GM18870 (cell line): ENCODE results near the gene TAS1R2.

ENCODE experiments used
- ATAC-seq: cut with Tn5 transposase; IDR thresholded peaks from one replicate; pipeline ENCODE4 v1.9.1; 2021; ENCODE audit warnings: moderate library complexity; ENCODE audit not compliant: unreplicated experiment

Gene TAS1R2

DNA sequence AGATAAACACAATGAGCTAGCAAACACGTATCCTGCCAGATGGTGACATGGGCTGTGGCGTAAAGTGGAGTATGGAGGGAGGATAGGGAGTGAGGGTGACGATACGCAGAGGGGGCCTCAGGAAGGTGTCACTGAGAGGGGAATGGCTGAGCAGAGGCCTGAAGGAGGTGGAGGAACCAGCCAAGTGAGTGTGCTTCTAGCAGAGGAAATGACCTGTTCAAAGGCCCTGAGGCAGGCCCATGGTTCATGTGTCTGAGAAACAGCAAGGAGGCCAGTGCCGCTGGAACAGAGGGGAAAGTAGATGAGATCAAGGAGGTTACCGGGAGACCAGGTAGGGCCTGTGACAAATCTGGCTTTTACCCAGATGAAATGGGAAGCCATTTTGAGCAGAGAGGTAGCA, 36.0 kb downstream of the TAS1R2 start:
- ATAC-seq: no peak

DNA sequence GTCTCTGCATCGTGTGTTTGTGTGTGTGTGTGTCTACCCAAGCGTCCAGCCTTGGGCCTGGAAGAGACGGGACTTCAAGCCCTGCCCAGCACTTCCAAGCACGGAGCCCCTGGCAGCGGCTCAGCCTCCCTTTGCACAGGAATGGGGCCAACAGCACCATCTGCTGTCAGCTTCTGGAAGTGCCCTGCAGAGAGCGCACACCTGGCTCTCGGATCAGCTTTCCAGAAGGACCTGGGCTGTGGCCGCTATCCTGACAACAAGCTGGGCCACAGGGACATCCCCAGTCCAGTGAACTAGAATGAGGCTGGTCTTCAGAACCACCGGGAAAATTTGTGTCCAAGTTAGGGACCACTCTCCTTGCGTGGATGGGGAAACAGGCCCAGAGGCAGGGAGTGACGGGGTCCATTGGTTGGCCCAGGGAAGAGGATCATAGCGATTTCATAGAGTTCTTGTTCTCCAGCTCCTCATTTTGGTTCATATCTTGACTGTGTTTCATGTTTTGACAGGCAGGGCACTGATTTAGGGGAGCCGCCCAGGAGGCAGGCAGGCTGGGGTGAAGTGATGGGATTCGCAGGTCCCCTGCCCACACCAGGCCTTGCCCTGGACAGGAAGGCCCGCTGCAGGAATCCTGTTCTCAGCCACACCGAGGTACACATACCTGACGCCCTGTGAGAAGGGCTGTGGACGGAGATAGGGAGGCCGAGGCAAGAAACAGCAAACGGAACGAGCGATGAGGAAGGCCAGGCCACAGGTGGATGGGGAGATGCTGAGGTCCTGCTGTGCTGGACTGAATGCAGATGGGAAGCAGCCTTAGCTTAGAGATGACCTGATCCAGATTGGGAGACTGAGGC, 38.4 kb downstream of the TAS1R2 start:
- no peak for ATAC-seq

DNA sequence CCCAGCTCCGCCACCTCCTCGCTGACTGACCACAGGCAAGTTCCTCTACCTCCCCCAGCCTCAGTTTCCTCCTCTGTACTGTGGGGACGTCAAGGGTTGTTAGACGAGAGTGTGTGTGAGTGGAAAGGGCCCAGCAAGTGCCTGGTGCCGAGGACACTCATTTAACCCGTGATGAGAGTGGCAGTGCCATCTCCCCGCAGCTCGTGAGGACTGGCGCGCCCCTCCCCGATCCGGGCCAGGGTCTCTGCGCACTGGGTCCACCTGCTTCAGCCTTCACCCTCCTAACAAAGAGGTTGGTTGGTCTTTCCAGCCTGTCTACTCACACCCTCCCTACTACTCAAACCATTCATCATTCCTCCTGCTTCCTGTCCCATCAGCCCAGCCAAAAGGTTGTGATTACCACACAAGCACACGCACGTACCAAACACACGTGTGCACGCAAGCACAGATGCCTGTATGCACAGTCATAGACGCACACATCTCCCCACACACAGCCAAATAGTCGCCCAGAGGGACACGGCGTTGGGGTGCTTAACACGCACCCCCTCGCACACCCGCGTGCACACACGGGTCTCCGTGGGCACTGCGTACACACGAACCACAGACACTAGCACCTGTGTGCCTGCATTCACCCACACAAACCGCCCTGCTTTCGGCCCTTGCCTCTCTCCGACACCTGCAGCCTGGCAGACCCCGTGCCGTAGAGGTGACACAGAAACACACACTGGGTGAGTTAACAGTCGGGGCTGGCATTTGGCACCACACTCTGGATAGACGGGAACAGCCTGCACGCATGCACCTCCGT, 39.3 kb downstream of the TAS1R2 start:
- ATAC-seq: no peak

DNA sequence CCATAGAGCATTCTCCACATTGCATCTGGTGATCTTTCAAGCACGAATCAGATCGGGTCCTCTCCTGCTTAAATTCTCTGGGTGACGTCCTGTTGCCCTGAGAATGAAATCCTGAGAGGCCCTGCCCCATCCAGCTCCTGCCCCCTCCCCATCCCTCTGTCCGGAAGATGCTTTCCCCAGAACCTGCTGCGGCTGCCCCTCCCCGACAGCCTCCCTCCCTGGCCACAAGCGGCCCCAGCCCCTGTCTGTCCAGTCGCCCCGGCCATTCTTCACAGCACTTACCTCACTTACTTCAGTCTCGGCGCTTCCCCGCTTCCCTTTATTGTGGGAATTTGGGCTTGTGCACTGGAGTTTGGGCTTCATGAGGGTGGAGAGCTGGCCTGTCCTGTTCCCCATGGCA, 40.3 kb downstream of the TAS1R2 start:
- no peak for ATAC-seq

DNA sequence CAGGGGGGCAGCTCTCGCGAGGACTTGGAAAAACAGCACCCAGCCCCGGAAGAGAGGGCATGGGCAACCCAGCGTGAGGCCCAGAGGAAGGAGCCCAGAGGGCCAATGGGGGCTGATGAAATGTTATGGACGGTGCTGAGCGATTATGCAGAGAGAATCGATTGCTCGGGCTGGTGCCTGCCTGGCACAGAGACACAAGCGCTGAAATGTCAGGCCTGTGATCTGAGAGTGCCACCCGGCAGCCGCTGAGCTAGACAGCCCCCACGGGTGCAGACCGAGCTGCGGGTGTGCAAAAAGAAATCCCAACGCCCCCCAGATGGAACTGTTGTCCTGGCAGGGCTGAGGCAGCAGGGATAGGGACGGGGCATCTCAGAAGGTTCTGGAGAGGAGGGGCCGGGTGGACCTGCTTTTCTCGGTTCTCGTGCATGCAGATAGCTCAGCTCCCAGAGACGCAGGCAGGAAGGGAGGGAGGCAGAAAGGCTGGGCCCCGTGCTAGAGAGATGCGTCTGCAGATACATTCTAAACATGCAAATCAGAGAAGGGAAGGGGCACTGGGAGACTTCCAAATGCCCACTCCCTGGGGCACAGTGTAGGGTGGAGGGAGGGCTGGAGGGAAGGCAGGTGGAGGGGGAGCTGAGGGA, 41.5 kb downstream of the TAS1R2 start:
- ATAC-seq: no peak

DNA sequence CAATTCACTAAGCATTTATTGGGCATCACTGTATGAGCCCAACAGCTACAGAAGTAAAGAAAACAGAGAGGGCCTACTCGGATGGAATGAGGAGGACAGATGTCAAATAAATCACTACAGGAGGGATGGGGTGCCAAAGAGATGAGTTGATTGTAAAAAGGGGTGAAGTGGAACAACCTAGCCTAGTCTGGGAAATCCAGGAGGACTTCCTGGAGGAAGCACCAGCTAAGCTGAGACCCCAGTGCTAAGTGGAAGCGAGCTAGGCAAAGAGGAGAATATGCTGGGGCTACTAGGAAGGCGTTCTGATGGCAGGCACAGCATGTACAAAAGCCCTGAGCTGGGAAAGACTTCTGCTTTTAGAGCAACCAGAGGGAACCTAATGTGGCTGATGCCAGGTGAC, 42.1 kb downstream of the TAS1R2 start:
- no peak for ATAC-seq

DNA sequence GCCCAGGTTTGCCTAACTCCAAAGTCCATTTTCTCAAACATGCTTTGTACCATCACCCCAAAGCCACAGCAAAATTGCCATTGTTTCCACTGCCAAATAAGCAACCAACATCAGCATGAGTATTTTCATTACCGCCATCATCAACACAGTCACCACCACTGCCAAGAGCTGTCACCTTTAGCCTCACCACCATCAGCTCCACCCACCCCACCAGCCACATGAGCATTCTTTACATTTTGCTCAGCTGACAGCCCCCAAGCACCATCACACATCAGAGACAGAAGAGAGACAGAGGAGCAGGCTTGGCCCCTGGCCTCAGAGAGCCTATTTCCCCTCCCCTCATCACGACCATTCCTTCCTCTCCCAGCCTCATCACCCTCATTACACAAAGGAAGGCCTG, 42.7 kb downstream of the TAS1R2 start:
- no peak for ATAC-seq

DNA sequence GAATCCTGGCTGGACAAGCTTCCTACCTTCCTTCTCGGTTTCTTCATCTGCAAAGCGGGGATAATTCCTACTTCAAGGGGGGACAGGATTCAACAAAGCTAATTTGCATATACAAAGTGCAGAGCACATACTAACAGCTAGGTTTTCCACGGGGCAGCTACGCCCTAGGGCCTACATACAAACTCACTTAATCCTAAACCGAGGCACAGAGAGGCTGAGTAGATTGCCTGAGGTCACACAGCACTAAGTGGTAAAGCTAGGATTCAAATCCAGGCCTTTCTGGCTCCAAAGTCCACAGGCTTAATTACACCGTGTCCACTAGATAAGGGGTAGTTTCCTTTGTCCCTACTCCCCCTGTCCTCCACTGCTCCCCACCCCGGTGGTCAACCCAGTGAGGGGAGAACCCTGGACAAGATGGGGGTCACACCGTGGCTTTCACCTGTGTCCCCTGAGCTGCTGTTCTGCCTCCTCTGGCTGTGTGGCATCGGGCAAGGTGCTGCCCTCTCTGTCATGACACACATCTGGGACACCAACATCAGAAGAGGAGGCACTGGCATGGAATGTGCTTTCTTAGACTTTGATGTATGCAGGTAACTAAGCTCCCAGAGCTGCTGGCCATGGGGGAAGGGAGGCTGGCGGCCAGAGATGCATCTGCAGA, 44.5 kb downstream of the TAS1R2 start:
- no peak for ATAC-seq

DNA sequence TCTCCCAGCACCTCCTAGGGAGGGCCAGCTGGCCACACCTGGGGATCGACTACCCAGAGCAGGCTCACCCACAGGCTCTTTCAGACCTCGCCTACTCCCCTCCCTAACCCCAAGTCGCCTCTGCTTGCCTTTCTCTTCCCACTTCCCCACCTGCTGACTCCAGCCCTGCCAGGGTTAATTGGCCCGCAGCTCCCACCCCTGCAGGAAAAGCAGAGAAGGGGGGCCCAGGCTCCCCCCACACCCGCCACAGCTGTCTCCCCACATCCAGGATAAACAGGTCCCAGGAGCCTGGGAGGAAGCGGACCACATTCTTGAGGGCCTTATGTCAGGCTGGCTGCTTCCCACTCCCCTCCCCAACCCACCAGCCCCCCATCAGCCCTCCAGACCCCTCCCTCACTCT, 45.0 kb downstream of the TAS1R2 start:
- no peak for ATAC-seq

DNA sequence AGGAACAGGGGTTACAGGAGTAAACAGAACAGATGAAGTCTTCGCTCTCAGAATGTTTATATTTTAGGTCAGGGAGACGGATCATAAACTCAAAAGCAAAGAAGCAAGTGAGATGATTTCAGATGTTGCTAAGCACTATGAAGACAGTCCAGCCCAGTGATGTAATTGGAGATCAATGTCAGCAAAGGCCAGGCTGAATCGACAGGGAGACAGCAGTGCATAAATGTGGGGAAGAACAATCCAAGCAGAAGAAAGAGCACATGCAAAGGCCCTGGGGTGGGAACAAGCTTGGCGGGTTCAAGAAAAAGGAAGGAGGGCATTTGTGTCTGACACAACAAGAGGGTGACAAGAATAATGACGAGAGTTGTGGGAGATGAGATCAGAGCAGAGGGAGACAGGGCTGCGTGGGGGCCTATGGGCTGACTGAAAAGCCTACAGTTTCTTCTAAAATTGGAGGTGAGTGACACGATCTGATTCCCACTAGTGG, 47.0 kb downstream of the TAS1R2 start:
- ATAC-seq: no peak

DNA sequence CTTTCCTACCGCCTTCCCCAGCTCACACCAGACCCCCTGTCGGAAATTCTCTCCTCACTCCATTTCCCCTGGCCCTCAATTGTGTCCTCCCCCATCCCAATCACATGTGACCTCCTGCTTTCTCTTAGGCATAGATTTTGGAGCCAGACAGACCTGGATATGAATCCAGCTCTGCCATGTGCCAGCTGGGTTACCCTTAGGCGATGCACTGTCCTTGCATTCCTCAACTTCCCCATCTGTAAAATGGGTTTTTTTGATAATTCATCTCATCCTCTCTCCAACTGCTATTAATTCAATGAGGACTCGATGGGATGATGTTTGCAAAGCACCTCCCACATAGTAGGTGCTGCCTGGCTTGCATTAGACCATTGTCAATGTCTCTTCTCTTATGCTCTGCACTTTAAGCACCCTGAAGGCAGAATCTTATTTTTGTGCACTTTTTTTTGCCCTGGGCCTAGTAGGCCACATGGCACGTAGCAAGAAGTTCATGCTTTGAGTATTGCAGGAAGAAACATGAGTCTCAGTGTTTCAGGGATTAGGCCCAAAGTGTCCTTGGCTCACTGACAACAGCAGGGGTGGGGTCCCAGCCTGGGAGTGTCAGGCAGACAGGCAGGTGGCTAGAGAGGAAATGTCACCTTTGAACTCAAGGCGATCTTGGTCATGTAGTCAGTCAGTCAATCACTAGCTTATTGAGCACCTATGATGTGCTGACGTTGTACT, 47.6 kb downstream of the TAS1R2 start:
- no peak for ATAC-seq

DNA sequence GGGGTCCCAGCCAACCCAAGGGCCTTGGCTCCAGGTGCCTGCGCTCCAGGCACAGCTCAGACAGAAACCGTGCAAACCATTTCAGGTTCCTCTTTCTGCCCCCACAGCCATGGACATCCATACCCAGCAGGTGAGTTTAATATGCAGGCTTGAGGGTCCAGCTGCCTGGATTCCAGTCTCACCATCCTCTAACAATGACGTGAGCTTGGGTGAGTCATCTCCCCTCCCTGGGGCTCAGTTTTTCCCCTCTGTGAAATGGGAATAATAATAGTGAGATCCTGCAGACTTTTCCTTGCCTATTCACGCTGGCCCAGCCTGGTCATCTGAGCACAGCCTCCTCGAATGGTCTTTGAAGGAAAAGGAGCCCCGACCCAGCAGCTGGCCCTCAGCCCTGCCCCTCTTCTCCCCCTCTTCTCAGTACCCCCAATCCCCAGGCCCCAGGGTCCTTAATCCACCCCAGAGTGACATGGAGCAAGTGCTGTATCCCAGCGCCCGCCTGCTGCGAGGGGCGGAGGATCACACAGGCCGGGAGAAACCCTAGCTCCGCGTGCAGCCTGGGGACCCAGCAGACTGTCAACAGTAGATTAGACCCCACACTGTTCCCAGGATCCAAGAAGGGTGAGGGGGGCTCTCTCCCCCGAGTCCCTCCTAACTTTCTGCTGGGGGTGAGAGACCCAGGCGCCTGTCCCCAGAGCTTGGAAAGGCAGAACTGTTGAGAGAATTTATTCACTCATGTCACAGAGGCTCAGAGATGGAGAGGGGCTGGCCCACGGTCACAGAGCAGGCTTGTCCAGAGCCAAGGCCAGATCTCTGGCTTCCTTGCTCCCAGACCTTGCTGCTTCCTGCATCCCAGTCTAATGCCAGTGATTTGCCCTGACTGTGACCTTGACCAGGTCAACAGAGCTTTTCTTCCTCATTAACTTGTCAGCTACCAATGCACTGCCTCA, 49.2 kb downstream of the TAS1R2 start:
- no peak for ATAC-seq

DNA sequence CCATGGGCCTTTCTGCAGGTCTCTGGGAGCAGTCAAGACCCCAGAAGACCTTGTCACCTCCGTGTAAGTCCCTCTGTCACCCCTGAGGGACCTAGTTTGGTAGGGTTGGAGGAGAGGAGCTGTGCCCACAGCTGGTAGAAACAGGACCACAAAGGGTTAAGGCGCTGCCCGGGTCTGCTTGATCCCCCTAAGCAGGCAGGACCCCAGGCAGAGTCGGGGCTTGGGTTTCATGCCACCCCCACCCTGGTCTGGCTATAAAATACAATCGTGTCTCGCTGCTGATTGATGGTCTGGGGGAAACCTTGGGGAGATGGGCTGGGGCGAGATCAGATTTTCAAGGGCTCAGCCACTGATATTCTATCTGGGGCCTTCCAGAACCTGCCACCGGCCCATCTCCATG, 50.9 kb downstream of the TAS1R2 start:
- ATAC-seq: no peak

DNA sequence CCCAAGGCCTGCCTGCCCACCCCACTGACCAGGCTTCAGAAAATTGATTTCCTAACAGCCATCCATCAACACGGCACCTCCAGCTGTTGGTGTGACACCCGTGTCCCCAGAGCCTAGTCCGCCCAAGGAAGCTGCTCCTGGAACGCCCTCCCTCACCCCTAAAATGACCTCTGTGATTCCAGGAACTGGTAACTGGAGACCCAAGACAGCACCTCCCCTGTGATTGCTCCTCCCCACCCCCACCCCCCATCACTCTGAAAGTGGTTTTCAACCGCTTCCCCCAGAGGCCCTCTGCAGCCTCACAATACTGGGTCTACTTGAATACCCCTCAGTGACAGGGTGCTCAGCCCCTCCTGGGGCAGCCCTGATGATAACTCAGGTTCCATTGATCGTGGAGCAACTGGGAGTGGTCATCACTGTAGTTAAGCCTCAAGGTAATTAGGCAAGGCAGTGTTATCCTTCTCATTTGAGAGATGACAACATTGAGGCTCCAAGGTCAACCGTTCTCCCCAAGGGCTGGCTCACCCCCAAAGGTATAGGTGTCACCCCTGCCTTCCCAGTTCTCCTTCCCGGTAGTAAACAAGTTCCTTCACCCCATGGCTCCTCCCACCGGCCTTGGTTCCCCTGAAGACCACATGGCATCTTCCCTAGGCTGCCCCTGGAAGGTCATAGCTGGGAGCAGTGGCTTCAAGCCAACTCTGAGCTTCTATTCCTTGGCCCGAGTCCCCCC, 52.0 kb downstream of the TAS1R2 start:
- ATAC-seq: no peak

DNA sequence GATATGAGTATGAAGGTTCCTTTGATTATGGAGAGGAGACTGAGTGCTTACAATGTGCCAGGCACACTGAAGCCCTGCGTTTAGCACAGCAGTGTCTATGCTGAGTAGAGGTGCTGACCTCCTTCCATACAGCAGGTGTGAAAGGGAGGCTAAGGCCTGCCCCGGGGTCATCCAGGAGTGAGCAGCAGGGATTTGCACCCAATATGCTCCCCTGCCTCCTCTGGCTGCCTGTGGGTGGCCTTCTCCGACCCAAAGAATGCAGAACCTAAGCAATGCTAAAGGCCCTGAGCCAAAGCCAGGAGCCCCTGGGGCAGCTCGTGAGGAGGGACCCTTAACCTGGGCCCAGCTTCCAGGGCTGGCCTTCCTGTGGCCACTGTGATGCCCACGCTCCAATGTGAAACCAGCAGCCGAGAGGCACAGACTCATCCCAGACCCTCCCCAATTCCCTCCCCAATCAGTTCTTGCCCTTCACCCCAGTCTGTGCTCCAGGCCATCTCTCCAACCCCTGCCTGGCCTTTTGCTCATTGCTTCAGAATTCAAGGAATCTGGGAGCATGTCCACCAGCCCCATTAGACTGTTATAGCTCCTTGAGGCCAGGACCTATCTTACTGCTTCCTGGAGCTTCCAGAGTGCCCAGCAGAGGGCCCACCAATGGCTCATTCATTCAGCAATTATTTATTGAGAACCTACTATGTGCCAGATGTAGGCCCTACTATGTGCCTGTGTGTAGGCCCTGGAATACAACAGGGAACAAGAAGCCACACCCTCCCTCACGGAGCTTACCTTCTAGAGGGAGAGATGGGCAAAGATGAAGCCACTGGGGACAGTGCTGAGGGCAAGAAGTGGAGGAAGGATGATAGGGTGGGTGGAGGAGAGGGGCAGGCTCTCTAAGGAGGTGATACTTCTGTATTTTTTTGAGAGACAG, 53.3 kb downstream of the TAS1R2 start:
- ATAC-seq: no peak

DNA sequence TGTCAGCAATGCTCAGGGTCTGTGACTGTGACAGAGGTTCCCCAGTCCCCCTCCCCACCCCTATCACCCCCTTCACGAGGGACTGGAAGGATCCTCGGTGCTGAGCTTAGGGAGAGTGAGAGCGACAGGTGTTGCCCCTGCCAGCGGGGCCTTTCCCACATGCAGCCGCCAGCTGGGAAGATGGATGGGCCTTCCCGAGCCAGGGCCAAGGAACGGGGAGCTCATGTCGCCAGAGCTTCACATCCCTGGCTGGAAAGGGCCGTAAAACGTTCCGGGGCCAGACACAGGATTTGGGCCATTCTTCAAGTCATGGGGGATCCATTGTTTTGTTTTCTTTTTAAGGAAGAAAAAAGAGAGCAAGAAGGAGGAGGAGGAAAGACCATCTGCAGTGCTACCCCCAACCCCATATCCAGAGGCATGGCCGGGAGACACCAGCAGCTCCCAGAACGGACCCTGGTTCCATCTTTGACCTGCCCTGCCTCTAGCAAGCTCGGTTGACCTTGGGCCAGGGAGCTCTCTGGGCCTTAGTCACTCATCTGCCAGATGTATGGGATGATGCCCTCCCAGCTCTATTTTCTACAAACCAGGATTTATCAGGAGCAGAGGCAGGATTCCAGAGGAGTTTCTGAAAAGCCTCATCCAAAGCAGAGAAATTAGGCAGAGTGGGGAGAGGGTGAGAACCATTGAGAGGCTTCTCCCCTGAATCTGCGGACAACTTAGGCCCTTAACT, 54.1 kb downstream of the TAS1R2 start:
- ATAC-seq: no peak

DNA sequence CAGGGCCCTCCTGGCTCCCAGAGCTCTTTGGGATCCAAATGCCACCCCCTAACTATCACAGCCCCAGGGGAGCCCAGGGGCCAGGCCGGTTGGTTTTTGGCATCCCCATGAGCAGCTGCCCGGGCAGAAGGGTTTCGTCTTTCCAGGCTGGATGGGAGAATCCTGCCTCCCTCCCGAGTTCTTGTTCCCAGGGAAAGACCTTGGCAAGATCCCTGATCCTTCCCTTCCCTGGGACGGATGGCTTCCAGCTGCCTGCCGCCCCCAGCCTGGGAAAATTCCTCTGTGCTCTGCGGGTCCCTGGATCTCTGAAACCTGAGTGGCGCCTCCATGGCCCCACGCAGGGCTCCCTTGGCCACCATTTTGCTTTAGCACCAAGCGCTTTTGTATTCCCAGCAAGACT, 55.6 kb downstream of the TAS1R2 start:
- ATAC-seq: no peak
